ENCODE data around the gene CLPX. TPM values are rescaled to one million over a fixed set of nuclear protein-coding genes. Genes with fewer than 3 reads are reported as not detected.
A peak's percentile ranks its signal among the peaks of the same experiment; 100 is the strongest.
"Not testable (repeated sequence)": the region's sequence is repeated elsewhere in the genome, so short reads cannot be mapped to it uniquely, and the experiment has no call there.

Gene CLPX
- total RNA-seq, 4 donors from 2014 or later, result 40.1 to 68.8 (median 55.6) TPM

- peak overlapping the region in 2 of 4 donors; percentile 39 to 56 for H3K27ac ChIP-seq
- H3K27me3 ChIP-seq, result no peaks in the 10 kb centered on the region
- TF ChIP-seq CTCF (IDR thresholded peaks at IDR 0.05), result no peak
- TF ChIP-seq EP300 (IDR thresholded peaks at IDR 0.05), result no peak
- no peak for TF ChIP-seq POLR2AphosphoS5 (IDR thresholded peaks at IDR 0.05)
- no peak for TF ChIP-seq POLR2A (IDR thresholded peaks at IDR 0.05)
- no peak overlapping the region for H3K4me3 ChIP-seq
- peaks cover 0 to 8% of the 10 kb centered on the region in 2 donors for H3K36me3 ChIP-seq
- no peaks in the 10 kb centered on the region for H3K9me3 ChIP-seq
- H3K4me1 ChIP-seq, result peaks cover 0 to 19% (median 0%) of the 10 kb centered on the region in 3 donors
- peak; percentile 68 for ATAC-seq
- WGBS, 2 donors (ENCODE audit: low coverage in 1 of 2), result 34% methylated on average over 4 of the region's 7 CpGs; no CpG with 5 or more reads in 1 of the 2 donors
Measured at GRCh38 chr15:65194826-65195547, 9.8 kb upstream of the CLPX start.

- no peak overlapping the region for H3K27ac ChIP-seq
- H3K4me3 ChIP-seq, result no peak overlapping the region
- ATAC-seq, result no peak
- 90 to 92% methylated on average over 2 of the region's 5 CpGs for WGBS, 2 donors (ENCODE audit: low coverage in 1 of 2)
- no peak for TF ChIP-seq POLR2A (IDR thresholded peaks at IDR 0.05)
- TF ChIP-seq CTCF (IDR thresholded peaks at IDR 0.05), result no peak
- no peak for TF ChIP-seq EP300 (IDR thresholded peaks at IDR 0.05)
- no peak for TF ChIP-seq POLR2AphosphoS5 (IDR thresholded peaks at IDR 0.05)
- H3K4me1 ChIP-seq, result peaks cover 0 to 24% (median 0%) of the 10 kb centered on the region in 3 donors
- no peaks in the 10 kb centered on the region for H3K9me3 ChIP-seq
- no peaks in the 10 kb centered on the region for H3K36me3 ChIP-seq
- H3K27me3 ChIP-seq, result no peaks in the 10 kb centered on the region
Measured at GRCh38 chr15:65192016-65192415, 6.9 kb upstream of the CLPX start.

GRCh38 chr15:65189102-65189740 is 4.1 kb upstream of the CLPX start:
- no peak for ATAC-seq

GRCh38 chr15:65188472-65188871 is 3.3 kb upstream of the CLPX start:
- WGBS, 2 donors (ENCODE audit: low coverage in 1 of 2), result 74 to 84% methylated on average over 4 to 6 of the region's 9 CpGs
- H3K4me3 ChIP-seq, H3K27ac ChIP-seq, H3K9me3 ChIP-seq, H3K36me3 ChIP-seq, ATAC-seq, H3K27me3 ChIP-seq: not testable (repeated sequence)
- peaks cover 0 to 16% (median under 1%) of the 10 kb centered on the region in 3 donors for H3K4me1 ChIP-seq

More at GRCh38 chr15:65189102-65189740, 4.1 kb upstream of the CLPX start:
- H3K4me3 ChIP-seq, result no peak overlapping the region
- TF ChIP-seq POLR2AphosphoS5 (IDR thresholded peaks at IDR 0.05), result no peak
- TF ChIP-seq CTCF (IDR thresholded peaks at IDR 0.05), result peak; percentile 45 to 81 (median 74)
- no peak for TF ChIP-seq POLR2A (IDR thresholded peaks at IDR 0.05)
- H3K4me1 ChIP-seq, result peaks cover 0 to 12% (median 0%) of the 10 kb centered on the region in 3 donors
- WGBS, 2 donors (ENCODE audit: low coverage in 1 of 2), result 6 to 21% methylated on average over 3 of the region's 3 CpGs
- no peak overlapping the region for H3K27ac ChIP-seq
- H3K27me3 ChIP-seq, result no peaks in the 10 kb centered on the region
- H3K9me3 ChIP-seq, result no peaks in the 10 kb centered on the region
- H3K36me3 ChIP-seq, result no peaks in the 10 kb centered on the region

GRCh38 chr15:65184305-65184867 is 756 bp downstream of the CLPX start:
- TF ChIP-seq POLR2AphosphoS5 (IDR thresholded peaks at IDR 0.05) (peak; percentile 43), EP300 (IDR thresholded peaks at IDR 0.05) (no peak)
- H3K27me3 ChIP-seq, result no peaks in the 10 kb centered on the region
- H3K9me3 ChIP-seq, result no peaks in the 10 kb centered on the region
- WGBS, 2 donors (ENCODE audit: low coverage in 1 of 2), result 0% methylated on average over 3 to 4 of the region's 33 CpGs
- H3K27ac ChIP-seq, result peak overlapping the region; percentile 82 to 97 (median 96)
- H3K4me1 ChIP-seq, result peaks cover 0 to 54% (median 9%) of the 10 kb centered on the region in 3 donors
- H3K4me3 ChIP-seq, result peak overlapping the region; percentile 81 to 82
- peaks cover 0 to 7% of the 10 kb centered on the region in 2 donors for H3K36me3 ChIP-seq
- peak; percentile 18 for ATAC-seq
